Bronchial epithelial cell (primary cell): ENCODE results near the gene NEURL4. TPM values are rescaled to one million over a fixed set of nuclear protein-coding genes. Genes with fewer than 3 reads are reported as not detected.
"Not testable (repeated sequence)": the region's sequence is repeated elsewhere in the genome, so short reads cannot be mapped to it uniquely, and the experiment has no call there.

Experiments
- DNase-seq: peaks from one replicate; pipeline ENCODE4 v3.0.0-alpha.2; 2010; ENCODE audit warnings: low read depth
- FAIRE-seq: peaks from 2 replicates; lab custom pipeline; 2011; peaks lifted over from hg19 to GRCh38; lab: Jason Lieb, UNC
- H3K27me3 ChIP-seq: 2 replicates; pipeline ENCODE4 v1.5.1; 2011; ENCODE audit warnings: low read length; ENCODE audit not compliant: control insufficient read depth, insufficient read depth
- H3K36me3 ChIP-seq: 2 replicates; pipeline ENCODE4 v1.5.1; 2011; ENCODE audit warnings: low read length; ENCODE audit not compliant: control insufficient read depth, insufficient read depth
- H3K4me3 ChIP-seq: 2 replicates; pipeline ENCODE4 v1.5.1; 2011; ENCODE audit warnings: mild to moderate bottlenecking, low read depth, low read length, control low read depth
- total RNA-seq: library from RNA; depleted of rRNA; stranded (reverse); fragments of >200 nt; gene quantifications from 2 replicates; pipeline ENCODE4 v1.2.1, GENCODE V29; 2014
- TF ChIP-seq, protein P1 (sequence below): IDR thresholded peaks from 2 replicates; pipeline ENCODE4 v1.5.1; 2011; ENCODE audit warnings: mild to moderate bottlenecking, moderate library complexity, low read length, control low read depth, inconsistent platforms; ENCODE audit not compliant: insufficient read depth, severe bottlenecking

The NEURL4 gene
- total RNA-seq, result 14.7 and 17.7 TPM in 2 replicates

DNA sequence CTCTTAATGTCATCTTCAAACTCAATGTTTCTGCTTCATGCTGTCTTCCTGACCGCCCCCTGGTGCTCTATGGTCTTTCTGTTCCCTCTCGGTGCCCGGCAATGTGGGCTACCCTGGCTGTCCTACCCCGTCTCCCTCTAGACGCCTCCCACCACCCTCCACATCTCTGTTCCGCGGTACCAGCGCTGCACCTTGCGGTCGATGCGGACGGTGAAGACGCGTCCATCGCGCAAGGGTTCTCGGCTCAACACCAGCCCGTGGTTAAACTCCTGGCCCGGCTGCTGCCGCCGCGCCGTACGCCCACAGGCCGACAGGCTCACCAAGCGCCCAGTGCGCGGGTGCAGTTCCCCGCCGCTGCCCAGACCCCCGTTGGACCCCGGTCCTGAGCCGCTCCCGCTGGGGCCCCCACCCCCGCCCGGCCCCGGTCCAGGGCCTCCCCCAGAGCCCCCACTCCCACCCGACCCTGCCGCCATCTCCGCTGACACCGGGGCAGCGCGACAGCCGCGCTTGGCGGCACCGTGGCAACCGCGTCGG is at the start of gene NEURL4:
TSS of gene NEURL4 (minus strand) at position 496 of the 534 bp plus-strand sequence. CDS start at position 473, 23 bp downstream.
- DNase-seq (no peak), FAIRE-seq (no peak)
- H3K27me3 ChIP-seq, result no peaks in the 10 kb centered on the region
- peaks cover 16% of the 10 kb centered on the region for H3K36me3 ChIP-seq
- TF ChIP-seq, protein P1, sequence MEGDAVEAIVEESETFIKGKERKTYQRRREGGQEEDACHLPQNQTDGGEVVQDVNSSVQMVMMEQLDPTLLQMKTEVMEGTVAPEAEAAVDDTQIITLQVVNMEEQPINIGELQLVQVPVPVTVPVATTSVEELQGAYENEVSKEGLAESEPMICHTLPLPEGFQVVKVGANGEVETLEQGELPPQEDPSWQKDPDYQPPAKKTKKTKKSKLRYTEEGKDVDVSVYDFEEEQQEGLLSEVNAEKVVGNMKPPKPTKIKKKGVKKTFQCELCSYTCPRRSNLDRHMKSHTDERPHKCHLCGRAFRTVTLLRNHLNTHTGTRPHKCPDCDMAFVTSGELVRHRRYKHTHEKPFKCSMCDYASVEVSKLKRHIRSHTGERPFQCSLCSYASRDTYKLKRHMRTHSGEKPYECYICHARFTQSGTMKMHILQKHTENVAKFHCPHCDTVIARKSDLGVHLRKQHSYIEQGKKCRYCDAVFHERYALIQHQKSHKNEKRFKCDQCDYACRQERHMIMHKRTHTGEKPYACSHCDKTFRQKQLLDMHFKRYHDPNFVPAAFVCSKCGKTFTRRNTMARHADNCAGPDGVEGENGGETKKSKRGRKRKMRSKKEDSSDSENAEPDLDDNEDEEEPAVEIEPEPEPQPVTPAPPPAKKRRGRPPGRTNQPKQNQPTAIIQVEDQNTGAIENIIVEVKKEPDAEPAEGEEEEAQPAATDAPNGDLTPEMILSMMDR, result peak; percentile 1
- H3K4me3 ChIP-seq, result peak within 1 kb of the TSS; percentile 87

- Histone ChIP-seq H3K36me3 (no peaks in the 10 kb centered on the region), H3K4me3 (no peak overlapping the region), H3K27me3 (no peaks in the 10 kb centered on the region)
- FAIRE-seq (peak; percentile 28), DNase-seq (no peak)
- TF ChIP-seq, protein P1, result no peak
Observed at GRCh38 chr17:7374353-7374752, 45.2 kb upstream of the NEURL4 start.

- TF ChIP-seq, protein P1, result no peak
- Histone ChIP-seq H3K36me3 (no peaks in the 10 kb centered on the region), H3K27me3 (no peaks in the 10 kb centered on the region), H3K4me3 (no peak overlapping the region)
- no peak for DNase-seq
- no peak for FAIRE-seq
Observed at GRCh38 chr17:7370853-7371252, 41.7 kb upstream of the NEURL4 start.

DNA sequence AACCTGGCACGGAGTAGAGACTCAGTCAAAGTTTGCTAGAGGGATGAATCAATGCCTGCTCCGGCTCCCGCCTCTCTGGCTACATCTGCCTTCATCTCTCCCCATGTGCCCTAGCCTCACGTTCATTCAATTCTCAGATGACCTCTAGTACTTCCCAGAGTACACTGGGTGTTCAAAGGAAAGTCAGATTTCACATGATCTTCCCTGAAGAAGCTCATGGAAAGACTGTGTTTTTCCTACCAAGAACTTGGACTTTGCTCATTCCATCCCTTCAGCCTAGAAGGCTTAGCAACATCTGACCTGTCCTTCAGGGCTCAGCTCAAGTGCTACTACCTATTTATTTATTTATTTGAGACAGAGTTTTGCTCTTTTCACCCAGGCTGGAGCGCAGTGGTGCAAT is 40.7 kb upstream of the NEURL4 start:
- TF ChIP-seq, protein P1, result no peak
- no peak for DNase-seq
- FAIRE-seq, result peak; percentile 77
- Histone ChIP-seq H3K27me3 (no peaks in the 10 kb centered on the region), H3K36me3 (no peaks in the 10 kb centered on the region), H3K4me3 (no peak overlapping the region)

DNA sequence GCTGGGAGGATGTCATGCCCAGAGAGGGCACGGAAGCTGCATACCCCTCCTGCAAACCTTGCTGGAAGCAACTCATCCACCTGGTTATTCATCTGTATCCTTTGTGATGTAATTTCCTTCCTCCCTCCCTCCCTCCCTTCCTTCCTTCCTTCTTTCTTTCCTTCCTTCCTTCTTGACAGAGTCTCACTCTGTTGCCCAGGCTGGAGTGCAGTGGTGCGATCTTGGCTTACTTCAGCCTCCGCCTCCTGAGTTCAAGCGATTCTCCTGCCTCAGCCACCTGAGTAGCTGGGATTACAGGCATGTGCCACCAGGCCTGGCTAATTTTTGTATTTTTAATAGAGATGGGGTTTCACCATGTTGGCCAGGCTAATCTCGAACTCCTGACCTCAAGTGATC is 39.5 kb upstream of the NEURL4 start:
- H3K36me3 ChIP-seq, DNase-seq, FAIRE-seq, H3K27me3 ChIP-seq, H3K4me3 ChIP-seq: not testable (repeated sequence)

GRCh38 chr17:7367918-7368598 is 38.9 kb upstream of the NEURL4 start:
- no peak for FAIRE-seq
- H3K27me3 ChIP-seq, result no peaks in the 10 kb centered on the region
- no peaks in the 10 kb centered on the region for H3K36me3 ChIP-seq

More at GRCh38 chr17:7367918-7368598, 38.9 kb upstream of the NEURL4 start:
- H3K4me3 ChIP-seq, result no peak overlapping the region
- TF ChIP-seq, protein P1, result no peak
- no peak for DNase-seq
